Measurements from ENCODE around the gene ZNF227.

GRCh38 chr19:44212866-44213346 is 574 bp downstream of the ZNF227 start:
- TF ChIP-seq CTCF (optimal IDR thresholded peaks at IDR 0.05 in 1 of 3, IDR thresholded peaks at IDR 0.05 in 1 of 3, conservative IDR thresholded peaks at IDR 0.05 in 1 of 3; ENCODE audit: extremely low read depth in 1 of 3, insufficient read depth in 2 of 3, low read length in 3 of 3) (no peak), EZH2 (IDR thresholded peaks at IDR 0.05; ENCODE audit: low read length) (no peak)

Measured in keratinocyte (primary cell).